CD4-positive, alpha-beta memory T cell (primary cell): Measurements from ENCODE around the gene ATAD3A. TPM values are rescaled to one million over a fixed set of nuclear protein-coding genes. Genes with fewer than 3 reads are reported as not detected.

Source experiments
- CTCF ChIA-PET: fragments of 350-600 bp; sonication (Branson Sonifier 250); formaldehyde crosslinking; loops from one replicate; lab custom pipeline; 2021; ENCODE audit warnings: inconsistent platforms; ENCODE audit not compliant: partially characterized antibody; lab: Charles Lee
- POLR2A ChIA-PET: fragments of 350-600 bp; sonication (Branson Sonifier 250); formaldehyde crosslinking; loops from one replicate; lab custom pipeline; 2021; ENCODE audit not compliant: partially characterized antibody; lab: Charles Lee
- DNase-seq, 5 donors: peaks; one replicate each; pipeline versions ENCODE4 v3.0.0 to v3.0.0-alpha.2; 2020 to 2022; ENCODE audit warnings: mixed read lengths in 1 of 5
- H3K27ac ChIP-seq: one replicate; pipeline ENCODE4 v1.7.0; 2013; ENCODE audit warnings: low read depth, low read length
- H3K27me3 ChIP-seq: 2 replicates; pipeline ENCODE4 v1.7.0; 2013; ENCODE audit warnings: mild to moderate bottlenecking, low read length, moderate library complexity; ENCODE audit not compliant: insufficient read depth
- H3K36me3 ChIP-seq: 2 replicates; pipeline ENCODE4 v1.7.0; 2013; ENCODE audit warnings: mild to moderate bottlenecking, low read length, moderate library complexity; ENCODE audit not compliant: insufficient read depth
- H3K4me1 ChIP-seq: 2 replicates; pipeline ENCODE4 v1.7.0; 2013; ENCODE audit warnings: mild to moderate bottlenecking, low read length, moderate library complexity; ENCODE audit not compliant: insufficient read depth
- H3K4me3 ChIP-seq, 2 donors: one replicate each; pipeline ENCODE4 v1.7.0; 2013; ENCODE audit warnings: low read length in 2 of 2, mild to moderate bottlenecking in 1 of 2
- H3K9me3 ChIP-seq, 2 donors: one replicate each; pipeline ENCODE4 v1.7.0; 2013; ENCODE audit warnings: low read length in 2 of 2, control low read depth in 1 of 2; ENCODE audit not compliant: control insufficient read depth in 1 of 2
- H3K27ac Mint-ChIP-seq, 7 donors: one replicate each; pipeline ENCODE4 v1.8.0; 2020 to 2021; ENCODE audit warnings: mixed read lengths in 7 of 7, mild to moderate bottlenecking in 6 of 7, inconsistent platforms in 3 of 7, moderate library complexity in 3 of 7
- H3K27me3 Mint-ChIP-seq, 2 donors: one replicate each; pipeline ENCODE4 v1.8.0; 2020 to 2021; ENCODE audit warnings: mixed read lengths in 2 of 2
- H3K36me3 Mint-ChIP-seq, 2 donors: one replicate each; pipeline ENCODE4 v1.8.0; 2020 to 2021; ENCODE audit warnings: mixed read lengths in 2 of 2, inconsistent platforms in 1 of 2, mild to moderate bottlenecking in 1 of 2
- H3K4me1 Mint-ChIP-seq, 4 donors: one replicate each; pipeline ENCODE4 v1.8.0; 2020 to 2021; ENCODE audit warnings: mixed read lengths in 4 of 4, mild to moderate bottlenecking in 1 of 4
- H3K4me3 Mint-ChIP-seq, 8 donors: one replicate each; pipeline ENCODE4 v1.8.0; 2020 to 2021; ENCODE audit warnings: mixed read lengths in 8 of 8, mild to moderate bottlenecking in 7 of 8, moderate library complexity in 6 of 8, inconsistent platforms in 3 of 8
- H3K9me3 Mint-ChIP-seq, 8 donors: one replicate each; pipeline ENCODE4 v1.8.0; 2020 to 2021; ENCODE audit warnings: mixed read lengths in 8 of 8, mild to moderate bottlenecking in 5 of 8, inconsistent platforms in 3 of 8, moderate library complexity in 1 of 8
- intact Hi-C: fragments of 100-400 bp; cut with micrococcal nuclease; formaldehyde crosslinking; loops from one replicate; pipeline ENCODE4 v1.15.1; 2023
- polyA plus RNA-seq, 2 donors: library from polyadenylated mRNA; unstranded; fragments of 300-500 nt; fragmentation: Illumina TruSeq; gene quantifications; one replicate each; pipeline ENCODE4 v1.2.3, GENCODE V29; 2021
- total RNA-seq, 2 experiments: library from RNA; stranded (reverse); gene quantifications; one replicate each; pipeline ENCODE4 v1.2.3, GENCODE V29; 2021

ATAD3A gene
- total and polyA plus RNA-seq, 4 experiments from 2014 or later = 9.5 to 24.7 (median 17.6) TPM

DNA sequence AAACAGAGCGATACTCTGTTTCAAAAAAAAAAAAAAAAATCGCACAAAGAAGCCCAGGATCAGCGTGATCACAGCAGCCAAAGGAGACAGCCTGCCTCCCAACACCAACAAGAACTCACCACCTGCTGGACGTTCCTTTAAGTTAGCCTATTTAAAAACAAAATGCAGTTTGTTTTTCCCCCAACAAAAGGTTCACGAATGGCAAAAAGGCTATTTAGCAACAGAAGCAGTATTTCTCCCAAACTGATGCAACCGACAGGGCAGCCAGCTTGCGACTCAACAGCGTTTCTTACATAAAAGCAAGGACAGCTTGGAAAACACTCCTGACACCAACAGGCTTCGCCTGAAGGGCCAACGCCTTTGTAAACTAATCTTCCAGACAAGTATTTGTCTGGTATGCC is 55.9 kb downstream of the ATAD3A start:
- Histone ChIP-seq H3K9me3 (no peaks in the 10 kb centered on the region), H3K4me3 (no peak overlapping the region), H3K4me1 (peaks cover 51% of the 10 kb centered on the region), H3K27me3 (no peaks in the 10 kb centered on the region), H3K27ac (no peak overlapping the region), H3K36me3 (peaks cover 26% of the 10 kb centered on the region)
- Mint-ChIP-seq H3K4me1 (peaks cover 25 to 57% (median 44%) of the 10 kb centered on the region in 4 donors), H3K36me3 (peaks cover 25 to 54% of the 10 kb centered on the region in 2 donors), H3K4me3 (no peak overlapping the region), H3K27me3 (no peaks in the 10 kb centered on the region), H3K27ac (peak overlapping the region in 1 of 7 donors; percentile 68), H3K9me3 (no peaks in the 10 kb centered on the region)
- CTCF ChIA-PET = interaction anchor here (0.7 kb wide), 1 partner anchor 20 kb away, joined by 3 read pairs; no protein-coding TSS in a partner anchor
- intact Hi-C loops = no loop called here
- DNase-seq = no peak
- POLR2A ChIA-PET = no interaction called here

DNA sequence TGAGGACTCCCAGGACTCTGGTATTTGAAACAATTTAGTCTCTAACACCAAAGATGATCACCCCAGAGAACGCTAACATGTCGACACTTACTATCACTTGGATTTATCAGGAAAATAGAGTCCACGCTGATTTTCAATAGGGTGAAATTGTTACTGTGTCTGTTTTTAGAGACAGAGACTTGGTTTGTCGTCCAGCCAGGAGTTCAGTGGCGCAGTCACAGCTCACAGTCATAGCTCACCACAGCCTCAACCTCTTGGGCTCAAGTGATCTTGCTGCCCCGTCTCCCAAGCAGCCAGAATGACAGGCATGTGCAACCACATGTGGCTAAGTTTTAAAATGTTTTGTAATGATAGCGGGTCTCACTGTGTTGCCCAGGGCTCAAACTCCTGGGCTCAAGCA is 57.4 kb downstream of the ATAD3A start:
- H3K4me3 Mint-ChIP-seq = peak overlapping the region in 3 of 8 donors; percentile 25 to 44 (median 34)
- peaks cover 16% of the 10 kb centered on the region for H3K36me3 ChIP-seq
- peaks cover 0 to 4% (median 0%) of the 10 kb centered on the region in 8 donors for H3K9me3 Mint-ChIP-seq
- H3K27ac ChIP-seq = no peak overlapping the region
- H3K4me1 ChIP-seq = peaks cover 60% of the 10 kb centered on the region
- H3K36me3 Mint-ChIP-seq = peaks cover 17 to 48% of the 10 kb centered on the region in 2 donors
- intact Hi-C loops = no loop called here
- no peak overlapping the region for H3K4me3 ChIP-seq
- ChIA-PET POLR2A (interaction anchor here (1.2 to 1.4 kb wide), 2 partner anchors 10 to 45 kb away, joined by 4 to 5 read pairs; no protein-coding TSS in a partner anchor), CTCF (interaction anchor here (0.5 kb wide), 1 partner anchor 267 kb away, joined by 3 read pairs; no protein-coding TSS in a partner anchor)
- peak overlapping the region in 5 of 7 donors; percentile 22 to 79 (median 51) for H3K27ac Mint-ChIP-seq
- DNase-seq = no peak
- H3K27me3 ChIP-seq = no peaks in the 10 kb centered on the region
- no peaks in the 10 kb centered on the region for H3K27me3 Mint-ChIP-seq
- no peaks in the 10 kb centered on the region for H3K9me3 ChIP-seq
- H3K4me1 Mint-ChIP-seq = peaks cover 27 to 65% (median 45%) of the 10 kb centered on the region in 4 donors

DNA sequence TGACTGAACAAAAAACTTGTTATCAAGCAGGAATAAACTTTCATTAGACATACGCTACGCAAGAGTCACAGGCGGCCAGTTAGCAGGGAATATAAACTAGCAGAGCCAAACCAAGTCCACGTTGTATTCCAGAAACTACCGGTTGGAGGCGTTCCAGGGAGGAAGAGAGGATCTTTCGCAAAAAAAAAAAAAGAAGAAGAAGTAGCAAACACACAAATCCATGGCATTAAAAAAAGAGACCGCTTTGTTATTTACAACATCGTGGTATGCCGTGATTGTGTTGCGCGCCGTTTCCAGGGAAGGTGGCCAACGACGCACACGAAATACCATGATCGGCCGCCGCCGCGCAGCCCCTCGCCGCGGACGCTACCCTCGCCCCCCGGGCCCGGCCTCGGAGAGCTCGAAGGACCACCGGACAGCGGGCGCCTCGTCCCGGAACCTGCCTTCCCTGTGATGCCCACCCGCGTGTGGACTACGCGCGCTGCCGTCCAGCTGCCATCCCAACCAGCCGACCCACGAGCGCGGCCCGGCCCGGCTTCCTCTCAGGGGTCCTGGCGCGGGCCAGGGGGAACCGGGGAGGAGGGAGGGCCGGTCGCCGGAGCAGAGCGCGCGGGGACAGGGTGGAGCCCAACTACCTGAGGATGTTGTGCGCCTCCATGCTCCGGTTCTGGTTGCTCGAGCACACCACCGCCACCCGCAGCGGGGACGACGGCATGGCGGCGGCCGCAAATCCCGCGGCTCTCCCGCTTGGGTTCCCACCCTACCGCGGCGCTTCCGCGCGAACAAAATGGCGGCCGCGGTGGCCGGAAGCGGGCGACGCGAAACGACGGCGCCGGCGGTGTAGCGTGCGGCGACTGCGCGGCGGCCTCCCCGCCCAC is 62.1 kb downstream of the ATAD3A start:
- CTCF ChIA-PET = no interaction called here
- Mint-ChIP-seq H3K27ac (peak overlapping the region; percentile 97 to 100 (median 99)), H3K36me3 (peaks cover 7 to 29% of the 10 kb centered on the region in 2 donors), H3K27me3 (no peaks in the 10 kb centered on the region), H3K4me1 (peaks cover 18 to 47% (median 33%) of the 10 kb centered on the region in 4 donors), H3K9me3 (peaks cover 0 to 7% (median 0%) of the 10 kb centered on the region in 8 donors), H3K4me3 (peak overlapping the region; percentile 93 to 99 (median 98))
- Histone ChIP-seq H3K4me3 (peak overlapping the region; percentile 83 to 97), H3K36me3 (peaks cover 11% of the 10 kb centered on the region), H3K27ac (peak overlapping the region; percentile 99), H3K9me3 (no peaks in the 10 kb centered on the region), H3K4me1 (peaks cover 52% of the 10 kb centered on the region), H3K27me3 (no peaks in the 10 kb centered on the region)
- POLR2A ChIA-PET = interaction anchor here (0.6 to 8.3 kb wide), 5 partner anchors 9 to 41 kb away, joined by 3 to 61 read pairs (median 5); partner anchors contain the start of gene MIB2
- DNase-seq = peak; percentile 18 to 89 (median 74)
- intact Hi-C loops = loop anchor here (1.0 to 10.0 kb wide), 6 partner anchors 25 to 103 kb away; partner anchors contain the start of genes ATAD3A, ATAD3B, CDK11B and MIB2

DNA sequence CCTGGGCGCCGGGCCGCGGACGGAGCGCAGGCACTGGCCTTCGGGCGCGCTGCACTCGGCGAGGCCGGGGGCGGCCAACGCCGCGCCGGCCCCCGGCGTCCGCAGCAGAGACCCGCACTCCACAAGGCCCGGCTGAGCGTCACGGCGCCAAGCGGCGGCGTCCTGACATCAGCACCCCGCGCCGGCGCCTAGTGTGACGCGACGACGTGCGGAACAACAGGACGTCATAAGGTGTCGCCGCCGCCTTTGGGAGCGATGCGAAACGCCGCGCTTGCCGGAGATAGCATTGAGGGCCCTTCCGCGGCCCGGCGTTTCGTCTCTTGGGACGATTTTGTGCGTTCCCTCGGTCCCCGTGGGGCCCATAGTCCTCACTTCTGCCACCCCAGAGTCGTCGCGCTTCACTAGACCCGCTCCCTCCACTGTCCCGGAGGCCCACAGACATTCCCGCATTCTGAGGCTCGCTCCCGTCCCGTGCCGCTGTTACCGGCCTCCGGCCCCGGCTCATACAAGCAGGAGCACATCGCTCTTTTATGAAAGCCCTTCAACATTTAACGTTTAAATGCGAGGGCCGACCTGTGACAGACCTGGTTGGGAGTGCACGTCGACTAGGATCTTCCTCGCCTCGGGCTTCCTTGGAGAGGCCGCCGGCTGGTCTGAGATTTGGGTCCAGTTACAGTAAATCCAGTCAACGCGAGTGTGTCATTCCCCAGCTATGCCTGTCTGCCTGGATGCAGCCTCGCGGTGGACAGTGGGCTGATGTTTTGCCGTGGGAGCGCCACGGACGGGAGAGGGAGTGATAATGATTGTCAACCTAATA is 63.0 kb downstream of the ATAD3A start, which contains the start of gene SSU72:
SSU72 (minus strand) TSS at position 143 of the 817 bp plus-strand sequence. CDS start 306 bp downstream, outside the sequence.
- peak within 1 kb of the TSS; percentile 99 for H3K27ac ChIP-seq
- H3K36me3 ChIP-seq = peaks cover 7% of the 10 kb centered on the region
- no peaks in the 10 kb centered on the region for H3K9me3 ChIP-seq
- peak within 1 kb of the TSS; percentile 97 to 100 (median 99) for H3K27ac Mint-ChIP-seq
- ChIA-PET POLR2A (interaction anchor here (0.9 to 8.3 kb wide), 5 partner anchors 10 to 175 kb away, joined by 3 to 61 read pairs (median 5); partner anchors contain the start of gene MIB2), CTCF (interaction anchor here (1.4 kb wide), 1 partner anchor 55 kb away, joined by 4 read pairs; no protein-coding TSS in a partner anchor)
- H3K9me3 Mint-ChIP-seq = peaks cover 0 to 7% (median 0%) of the 10 kb centered on the region in 8 donors
- peaks cover 7 to 23% of the 10 kb centered on the region in 2 donors for H3K36me3 Mint-ChIP-seq
- DNase-seq = peak; percentile 91 to 95 (median 94)
- peaks cover 12 to 38% (median 25%) of the 10 kb centered on the region in 4 donors for H3K4me1 Mint-ChIP-seq
- intact Hi-C loops = loop anchor here (1.0 to 10.0 kb wide), 6 partner anchors 24 to 104 kb away; partner anchors contain the start of genes ATAD3A, ATAD3B, CDK11B and MIB2
- H3K27me3 ChIP-seq = no peaks in the 10 kb centered on the region
- no peaks in the 10 kb centered on the region for H3K27me3 Mint-ChIP-seq
- peaks cover 43% of the 10 kb centered on the region for H3K4me1 ChIP-seq
- H3K4me3 Mint-ChIP-seq = peak within 1 kb of the TSS; percentile 96 to 99 (median 98)
- peak within 1 kb of the TSS; percentile 97 for H3K4me3 ChIP-seq

DNA sequence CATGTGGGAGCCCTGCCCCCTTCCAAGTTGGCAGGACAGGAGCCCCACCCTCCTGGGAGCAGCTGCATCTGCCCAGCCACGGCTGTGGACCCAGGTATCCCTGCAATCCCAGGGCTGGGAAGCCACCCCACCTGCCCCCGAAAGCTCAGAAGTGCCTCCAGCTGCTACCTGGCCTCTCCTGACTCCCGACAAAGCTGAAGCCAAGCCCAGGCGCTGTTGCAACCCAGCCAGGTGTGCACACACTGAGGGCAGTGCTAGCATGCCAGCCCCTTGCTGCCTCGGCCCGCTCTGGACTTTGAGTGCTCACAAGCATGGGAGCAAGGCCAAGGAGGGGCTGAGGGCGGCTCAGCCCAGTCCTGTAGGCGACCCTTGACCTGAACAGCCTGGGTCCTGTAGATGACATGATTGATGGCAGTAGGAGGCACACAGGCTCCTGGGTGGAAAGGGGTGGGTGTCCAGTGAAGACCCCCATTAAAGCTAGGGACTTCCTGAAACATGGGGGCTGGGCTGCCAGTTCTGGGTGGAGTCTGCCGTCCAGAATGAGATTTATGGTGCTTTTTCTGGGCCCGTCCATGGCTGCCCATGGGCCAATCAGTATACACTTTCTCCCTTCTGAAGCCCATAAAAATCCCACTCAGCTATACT is 65.5 kb downstream of the ATAD3A start:
- Mint-ChIP-seq H3K27ac (peak overlapping the region in 2 of 7 donors; percentile 38 to 42), H3K27me3 (peaks cover 2 to 6% of the 10 kb centered on the region in 2 donors), H3K36me3 (peaks cover 0 to 13% of the 10 kb centered on the region in 2 donors), H3K4me1 (peaks cover 5 to 24% (median 14%) of the 10 kb centered on the region in 4 donors), H3K4me3 (no peak overlapping the region), H3K9me3 (peaks cover 0 to 7% (median 0%) of the 10 kb centered on the region in 8 donors)
- no peaks in the 10 kb centered on the region for H3K9me3 ChIP-seq
- intact Hi-C loops = loop anchor here (10.0 kb wide), 1 partner anchor 77 kb away; the partner anchor contains the start of gene CDK11B
- ChIA-PET POLR2A (interaction anchor here (0.6 to 8.3 kb wide), 4 partner anchors 37 to 170 kb away, joined by 3 to 61 read pairs (median 4); partner anchors contain the start of genes MIB2 and MRPL20), CTCF (no interaction called here)
- no peak overlapping the region for H3K4me3 ChIP-seq
- H3K27me3 ChIP-seq = no peaks in the 10 kb centered on the region
- H3K4me1 ChIP-seq = peaks cover 26% of the 10 kb centered on the region
- H3K27ac ChIP-seq = no peak overlapping the region
- H3K36me3 ChIP-seq = no peaks in the 10 kb centered on the region
- no peak for DNase-seq
